GM21737 (cell line): Measurements from ENCODE around the gene SYNDIG1L.

Experiments used
- ATAC-seq: cut with Tn5 transposase; IDR thresholded peaks from one replicate; pipeline ENCODE4 v1.9.1; 2021; ENCODE audit warnings: mild to moderate bottlenecking, moderate library complexity; ENCODE audit not compliant: unreplicated experiment

The SYNDIG1L gene

GRCh38 chr14:74364271-74364880 is 61.6 kb downstream of the SYNDIG1L start:
- no peak for ATAC-seq

DNA sequence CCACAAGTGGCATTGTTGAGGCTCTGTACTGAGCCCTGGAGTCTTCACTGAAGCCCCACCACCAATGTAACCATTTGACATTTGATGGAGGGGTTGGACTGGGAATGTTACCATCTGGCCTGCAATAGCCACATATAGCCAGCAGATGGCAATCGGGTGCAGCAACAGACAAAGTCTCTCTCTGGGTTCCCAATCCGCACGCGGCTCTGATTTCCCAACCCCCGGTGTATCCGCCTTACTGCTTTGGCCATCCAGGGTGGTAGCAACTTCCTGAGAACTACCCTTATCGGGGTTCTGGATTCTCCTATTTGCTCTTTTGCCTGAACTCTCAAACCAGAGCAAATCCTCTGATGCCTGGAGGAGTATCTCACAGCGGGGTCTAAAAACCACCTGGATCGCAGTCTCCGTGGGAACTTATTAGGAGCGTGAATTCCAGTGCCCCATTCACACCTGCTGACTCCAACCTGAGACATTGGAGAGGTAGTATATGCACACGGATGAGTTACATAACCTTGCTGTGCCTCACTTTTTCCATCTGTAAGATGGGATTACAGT is 63.6 kb downstream of the SYNDIG1L start:
- ATAC-seq = no peak

DNA sequence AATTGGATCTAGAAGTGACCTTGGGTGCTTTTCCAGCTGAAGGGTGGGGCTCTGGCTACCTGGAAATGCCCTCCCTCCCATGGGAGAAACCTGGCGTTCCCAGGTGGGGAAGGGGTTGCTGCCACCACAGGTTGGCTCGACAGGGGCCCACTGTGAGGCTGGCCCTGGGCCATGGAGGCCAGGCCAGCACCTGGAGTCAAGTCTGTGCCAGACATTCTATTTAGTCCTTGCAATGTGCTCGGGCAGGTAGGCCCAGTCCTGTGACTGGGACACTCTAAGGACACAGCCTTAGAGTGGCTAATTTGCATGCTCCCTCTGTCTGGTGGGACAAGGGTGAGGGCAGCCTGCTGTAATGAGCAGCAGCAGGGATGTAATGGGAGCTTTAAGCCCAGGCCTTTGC is 65.8 kb downstream of the SYNDIG1L start:
- ATAC-seq = no peak

GRCh38 chr14:74358176-74358829 is 67.7 kb downstream of the SYNDIG1L start:
- no peak for ATAC-seq

DNA sequence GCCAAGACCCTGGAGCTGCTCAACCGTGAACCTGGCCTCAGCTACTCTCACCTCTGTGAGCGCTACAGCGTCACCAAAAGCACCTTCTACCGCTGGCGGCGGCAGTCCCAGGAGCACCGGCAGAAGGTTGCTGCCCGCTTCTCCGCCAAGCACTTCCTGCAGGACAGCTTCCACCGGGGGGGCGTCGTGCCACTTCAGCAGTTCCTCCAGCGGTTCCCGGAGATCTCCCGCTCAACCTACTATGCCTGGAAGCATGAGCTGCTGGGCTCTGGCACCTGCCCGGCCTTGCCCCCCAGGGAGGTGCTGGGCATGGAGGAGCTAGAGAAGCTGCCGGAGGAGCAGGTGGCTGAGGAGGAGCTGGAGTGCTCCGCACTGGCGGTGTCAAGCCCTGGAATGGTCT is 68.4 kb downstream of the SYNDIG1L start:
- no peak for ATAC-seq

DNA sequence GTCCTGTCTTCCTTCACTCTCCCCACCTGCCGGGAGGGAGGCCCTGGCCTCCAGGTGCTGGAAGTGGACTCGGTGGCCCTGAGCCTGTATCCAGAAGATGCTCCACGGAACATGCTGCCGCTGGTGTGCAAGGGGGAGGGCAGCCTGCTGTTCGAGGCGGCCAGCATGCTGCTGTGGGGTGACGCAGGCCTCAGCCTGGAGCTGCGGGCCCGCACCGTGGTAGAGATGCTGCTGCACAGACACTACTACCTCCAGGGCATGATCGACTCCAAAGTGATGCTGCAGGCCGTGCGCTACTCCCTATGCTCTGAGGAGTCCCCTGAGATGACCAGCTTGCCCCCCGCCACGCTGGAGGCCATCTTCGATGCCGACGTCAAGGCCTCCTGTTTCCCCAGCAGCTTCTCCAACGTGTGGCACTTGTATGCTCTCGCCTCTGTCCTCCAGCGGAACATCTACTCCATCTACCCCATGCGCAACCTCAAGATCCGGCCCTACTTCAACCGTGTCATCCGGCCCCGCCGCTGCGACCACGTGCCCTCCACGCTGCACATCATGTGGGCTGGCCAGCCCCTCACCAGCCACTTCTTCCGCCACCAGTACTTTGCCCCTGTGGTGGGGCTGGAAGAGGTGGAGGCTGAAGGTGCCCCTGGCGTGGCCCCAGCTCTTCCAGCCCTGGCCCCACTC is 69.0 kb downstream of the SYNDIG1L start:
- no peak for ATAC-seq
